OCI-LY7 (cell line): ENCODE results near the gene DAB2IP.

ENCODE experiments used
- EZH2phosphoT487 ChIP-seq: fragments of 200-600 bp; sonication (generic); IDR thresholded peaks from 2 replicates; pipeline ENCODE4 v1.6.1; 2018; ENCODE audit warnings: low read depth, borderline replicate concordance, mild to moderate bottlenecking, mixed run types, antibody characterized with exemption, low read length, moderate library complexity, mixed read lengths
- TF ChIP-seq, protein P1 (sequence below): fragments of 200-600 bp; sonication (generic); conservative IDR thresholded peaks from 2 replicates; pipeline ENCODE4 v1.5.1; 2014; ENCODE audit warnings: mild to moderate bottlenecking, antibody characterized with exemption, low read length, moderate library complexity, mixed read lengths

DNA sequence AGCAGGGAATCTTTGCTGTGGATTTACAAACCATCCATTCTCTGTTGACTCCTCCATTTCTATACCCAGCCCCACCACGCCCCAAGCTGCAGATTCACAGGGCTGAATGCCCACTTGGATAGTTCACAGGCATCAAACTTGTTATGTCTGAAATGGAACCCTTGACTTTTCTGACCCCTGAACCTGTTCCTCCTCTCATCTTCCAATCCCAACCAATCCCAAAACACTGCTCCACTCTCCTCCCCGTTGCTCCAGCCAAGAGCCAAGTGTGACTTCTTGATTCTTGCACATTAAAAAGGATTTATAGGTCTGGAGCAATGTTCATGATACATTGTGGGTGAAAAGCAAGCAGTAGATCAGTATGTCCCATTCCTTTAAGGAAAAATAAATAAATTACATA is 145.6 kb downstream of the DAB2IP start:
- TF ChIP-seq, protein P1, sequence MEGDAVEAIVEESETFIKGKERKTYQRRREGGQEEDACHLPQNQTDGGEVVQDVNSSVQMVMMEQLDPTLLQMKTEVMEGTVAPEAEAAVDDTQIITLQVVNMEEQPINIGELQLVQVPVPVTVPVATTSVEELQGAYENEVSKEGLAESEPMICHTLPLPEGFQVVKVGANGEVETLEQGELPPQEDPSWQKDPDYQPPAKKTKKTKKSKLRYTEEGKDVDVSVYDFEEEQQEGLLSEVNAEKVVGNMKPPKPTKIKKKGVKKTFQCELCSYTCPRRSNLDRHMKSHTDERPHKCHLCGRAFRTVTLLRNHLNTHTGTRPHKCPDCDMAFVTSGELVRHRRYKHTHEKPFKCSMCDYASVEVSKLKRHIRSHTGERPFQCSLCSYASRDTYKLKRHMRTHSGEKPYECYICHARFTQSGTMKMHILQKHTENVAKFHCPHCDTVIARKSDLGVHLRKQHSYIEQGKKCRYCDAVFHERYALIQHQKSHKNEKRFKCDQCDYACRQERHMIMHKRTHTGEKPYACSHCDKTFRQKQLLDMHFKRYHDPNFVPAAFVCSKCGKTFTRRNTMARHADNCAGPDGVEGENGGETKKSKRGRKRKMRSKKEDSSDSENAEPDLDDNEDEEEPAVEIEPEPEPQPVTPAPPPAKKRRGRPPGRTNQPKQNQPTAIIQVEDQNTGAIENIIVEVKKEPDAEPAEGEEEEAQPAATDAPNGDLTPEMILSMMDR: no peak
- TF ChIP-seq EZH2phosphoT487: no peak
